HUDEP-2 (cell line): Measurements from ENCODE around the gene RCOR1.
A peak's percentile ranks its signal among the peaks of the same experiment; 100 is the strongest.
"Not testable (repeated sequence)": the region's sequence is repeated elsewhere in the genome, so short reads cannot be mapped to it uniquely, and the experiment has no call there.

Experiments
- DNase-seq, 76 experiments: peaks; one replicate each; lab custom pipeline; 2025; ENCODE audit not compliant: unreplicated experiment in 76 of 76; lab: John Stamatoyannopoulos, UW

The RCOR1 gene

DNA sequence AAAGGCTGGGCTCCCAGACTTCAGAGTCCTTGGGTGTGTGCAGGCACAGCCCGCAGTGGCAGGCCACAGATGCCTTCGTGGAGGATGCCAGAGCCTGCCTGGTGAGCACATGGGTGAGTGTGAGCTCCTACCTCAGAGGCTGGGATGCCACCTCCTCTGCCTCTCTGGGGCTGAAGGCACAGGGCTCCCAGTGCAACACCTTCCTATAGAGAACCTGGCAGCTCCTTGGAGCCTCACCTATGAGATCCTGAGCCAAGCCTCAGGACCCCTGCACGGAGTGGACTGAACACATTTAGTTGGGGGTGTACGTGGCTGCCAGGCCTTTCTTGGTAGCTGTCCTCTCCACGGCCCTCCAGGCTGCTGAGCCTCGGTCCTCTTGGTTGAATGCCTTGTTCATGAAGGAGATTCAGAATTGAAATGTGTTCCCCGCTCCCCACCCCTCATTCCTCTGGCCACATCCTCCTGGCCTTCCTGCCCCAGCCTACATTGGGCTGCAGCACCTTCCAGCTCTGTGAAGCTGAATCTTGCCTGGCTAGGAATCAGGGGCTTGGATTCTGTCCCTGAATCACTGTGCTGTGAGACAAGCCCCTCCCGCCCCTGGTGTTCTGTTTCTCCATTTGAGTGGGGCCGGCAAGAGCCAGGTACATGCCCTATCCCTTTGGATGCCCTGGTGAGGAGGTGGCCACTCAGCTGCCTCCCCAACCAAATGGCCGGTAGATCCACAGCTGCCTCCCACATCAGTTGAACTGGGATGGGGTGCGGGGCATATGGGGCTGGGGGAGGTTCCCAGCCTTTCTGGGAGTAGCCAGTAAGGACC, 146.1 kb downstream of the RCOR1 start:
- DNase-seq, result no peak

DNA sequence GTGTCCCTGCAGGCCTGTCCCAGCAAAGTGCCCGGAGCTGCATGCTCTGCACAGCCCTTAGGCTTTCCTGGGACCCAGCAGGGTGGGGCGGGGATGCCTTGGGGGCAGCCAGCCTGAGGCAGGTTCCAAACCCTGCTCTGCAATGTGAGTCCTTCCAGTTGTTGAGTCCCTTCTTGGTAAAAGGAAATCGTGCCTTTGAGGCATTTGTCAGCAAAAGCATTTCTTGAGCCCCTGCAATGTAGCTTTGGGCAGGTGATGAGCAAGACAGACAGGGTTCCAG, 146.7 kb downstream of the RCOR1 start:
- no peak for DNase-seq

DNA sequence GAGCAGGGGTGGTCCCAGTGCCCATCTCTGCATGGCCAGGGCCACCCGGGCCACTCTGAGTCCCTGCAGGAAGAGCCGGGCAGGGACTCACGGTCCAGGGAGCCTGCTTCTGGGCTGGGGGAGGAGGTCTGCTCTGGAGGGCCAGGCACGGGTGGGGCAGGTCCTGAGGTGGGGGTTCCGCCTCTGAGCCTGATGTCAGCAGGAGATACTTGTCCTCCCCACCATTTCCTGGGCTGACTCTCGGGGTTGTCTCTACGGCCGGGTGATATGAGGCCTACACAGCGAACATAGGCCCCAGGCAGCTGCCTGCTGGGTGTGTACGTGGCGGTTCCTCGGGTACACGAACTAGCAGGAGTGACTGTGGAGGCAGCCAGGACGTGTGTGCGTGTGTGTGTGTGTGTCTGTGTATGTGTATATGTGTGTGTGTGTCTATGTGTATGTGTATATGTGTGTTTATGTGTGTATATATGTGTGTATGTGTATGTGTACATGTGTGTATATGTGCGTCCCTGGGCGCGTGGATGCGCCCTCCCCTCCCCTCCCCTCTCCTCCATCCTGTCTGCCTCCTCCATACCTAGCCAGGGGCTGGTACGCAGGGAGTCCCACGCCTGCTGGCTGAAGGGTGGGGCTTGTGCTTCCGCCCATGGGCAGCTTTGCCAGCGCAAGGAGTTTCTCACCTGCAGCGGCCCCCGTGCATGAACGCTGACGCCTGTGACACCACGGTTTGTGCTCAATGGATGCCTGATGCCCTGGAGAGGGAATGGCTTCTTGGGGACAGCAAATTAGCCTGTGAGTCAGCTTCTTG, 154.4 kb downstream of the RCOR1 start:
- peak in 2 of 76 experiments; percentile 3 to 25 for DNase-seq

DNA sequence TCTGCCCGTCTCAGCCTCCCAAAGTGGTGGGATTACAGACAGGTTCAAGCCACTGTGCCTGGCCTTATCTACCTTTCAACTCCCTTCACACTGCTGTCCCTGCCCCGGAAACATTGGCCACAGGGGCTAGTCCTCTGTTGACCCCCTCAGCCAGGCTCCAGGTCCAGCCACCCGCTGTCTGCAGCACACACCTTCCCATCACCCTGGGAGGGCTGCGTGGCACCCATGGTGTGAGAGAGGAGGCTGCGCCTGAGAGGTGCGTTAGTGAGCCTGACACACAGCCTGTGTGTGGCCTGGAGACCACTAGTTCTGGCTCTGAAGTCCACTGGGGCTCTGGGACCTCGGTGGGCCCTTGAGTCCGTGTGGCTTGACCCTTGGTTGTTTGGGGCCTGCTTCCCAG, 156.4 kb downstream of the RCOR1 start:
- DNase-seq, result no peak

DNA sequence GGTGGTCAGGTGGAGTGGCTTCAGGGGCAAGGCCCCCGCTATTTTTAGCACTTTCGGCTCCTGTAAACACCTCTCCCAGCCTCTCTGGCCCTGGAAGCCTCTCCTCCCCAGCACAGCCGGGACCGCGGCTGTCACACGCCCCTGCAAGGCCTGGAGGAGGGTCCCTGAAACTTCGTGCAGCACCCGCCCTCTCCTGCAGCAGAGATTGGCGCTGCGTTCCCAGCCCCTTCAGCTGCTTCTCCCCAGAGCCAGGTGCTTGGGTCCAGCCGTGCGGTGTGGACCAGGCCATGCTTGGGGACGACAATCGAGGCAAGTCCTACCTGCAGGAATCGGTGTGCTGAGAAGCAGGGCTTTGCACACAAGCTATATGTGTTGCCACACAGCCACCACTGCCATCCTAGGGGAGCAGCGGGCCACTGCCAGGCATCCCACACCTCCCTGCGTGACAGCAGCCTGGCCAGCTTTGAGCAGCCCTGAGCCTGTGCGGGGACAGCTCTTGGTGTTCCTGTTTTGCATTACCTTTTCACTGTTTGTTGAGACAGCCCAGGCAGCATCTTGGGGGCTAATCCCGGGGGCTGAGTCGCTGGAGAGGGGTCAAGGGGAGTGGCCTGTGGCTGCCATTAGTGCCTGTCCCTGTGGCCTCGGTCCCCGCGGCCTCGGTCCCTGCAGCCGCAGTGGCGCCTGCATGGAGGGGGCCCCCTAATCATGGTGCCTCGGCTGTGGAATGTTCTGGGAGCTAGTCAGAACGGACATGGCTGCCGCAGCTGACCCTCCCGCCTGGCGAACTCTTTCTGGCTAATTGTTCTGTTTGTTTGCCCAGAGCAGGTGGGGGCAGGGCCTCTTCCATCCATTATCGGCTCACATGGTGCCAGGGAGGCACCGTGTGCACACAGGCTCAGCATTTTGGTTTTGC, 157.2 kb downstream of the RCOR1 start:
- no peak for DNase-seq

DNA sequence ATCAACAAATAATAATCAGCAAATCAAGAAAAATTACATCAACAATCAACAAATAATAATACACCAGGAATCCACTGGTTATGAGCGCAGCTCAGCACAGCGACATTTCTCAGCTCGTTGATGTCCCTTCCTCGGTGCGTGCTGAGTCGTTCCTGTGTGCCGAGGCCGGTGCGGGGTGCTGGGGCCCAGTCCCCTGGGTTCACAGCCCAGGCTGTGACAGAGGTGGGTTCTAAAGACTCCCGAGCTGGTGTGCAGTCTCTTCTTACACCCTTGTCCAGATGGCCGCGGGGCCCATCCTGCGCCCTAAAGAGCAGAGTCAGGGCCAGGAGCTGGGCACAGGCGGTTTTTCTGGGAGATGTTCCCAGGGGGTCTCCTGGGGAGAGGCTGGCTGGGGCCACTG, 157.9 kb downstream of the RCOR1 start:
- no peak for DNase-seq

DNA sequence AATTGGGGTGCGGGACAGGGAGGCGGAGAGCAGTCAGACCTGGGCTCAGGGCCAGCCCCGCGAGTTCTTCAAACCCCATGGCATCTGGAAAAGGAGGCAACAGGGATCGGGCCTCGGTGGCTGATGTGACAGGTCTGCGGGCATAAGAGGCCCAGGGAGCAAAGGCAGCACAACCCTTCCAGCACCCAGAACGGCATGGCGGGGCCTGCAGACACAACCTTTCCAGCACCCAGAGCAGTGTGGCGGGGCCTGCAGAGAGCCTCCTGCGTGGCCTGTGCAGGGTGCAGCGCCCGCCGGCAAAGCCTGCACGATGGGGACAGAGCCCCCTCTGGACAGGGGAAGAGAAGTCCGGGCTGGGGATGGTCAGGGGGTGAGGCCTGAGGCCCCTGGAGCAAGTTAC, 158.6 kb downstream of the RCOR1 start:
- DNase-seq, result no peak

DNA sequence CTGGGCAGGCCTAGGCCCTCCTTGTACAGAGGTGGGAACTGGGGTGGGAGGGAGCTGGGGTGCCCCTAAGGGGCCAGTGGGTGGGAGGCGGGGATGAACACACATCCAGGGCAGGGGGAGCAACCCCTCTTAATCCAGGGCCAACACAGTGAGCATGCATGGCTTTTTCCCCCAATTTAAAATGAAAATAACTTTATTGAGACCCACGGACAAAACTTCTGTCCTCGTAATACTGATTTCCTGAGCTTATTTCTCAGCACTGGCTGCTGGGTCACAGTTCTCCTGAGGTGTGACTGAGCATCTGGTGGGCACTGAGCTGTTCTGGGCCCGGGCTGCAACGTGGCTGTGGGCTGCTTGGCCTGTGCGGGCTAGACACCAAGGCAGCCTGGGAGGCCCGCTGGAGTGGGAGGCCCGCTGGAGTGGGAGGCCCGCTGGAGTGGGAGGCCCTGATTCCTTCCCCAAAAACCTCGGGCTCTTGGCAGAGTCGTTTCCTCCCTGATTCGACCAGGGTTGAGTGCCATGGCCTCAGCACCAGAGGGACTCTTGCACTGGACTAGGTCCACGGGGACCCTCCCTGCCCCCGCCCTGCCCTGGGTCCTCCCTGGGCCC, 159.9 kb downstream of the RCOR1 start:
- no peak for DNase-seq

DNA sequence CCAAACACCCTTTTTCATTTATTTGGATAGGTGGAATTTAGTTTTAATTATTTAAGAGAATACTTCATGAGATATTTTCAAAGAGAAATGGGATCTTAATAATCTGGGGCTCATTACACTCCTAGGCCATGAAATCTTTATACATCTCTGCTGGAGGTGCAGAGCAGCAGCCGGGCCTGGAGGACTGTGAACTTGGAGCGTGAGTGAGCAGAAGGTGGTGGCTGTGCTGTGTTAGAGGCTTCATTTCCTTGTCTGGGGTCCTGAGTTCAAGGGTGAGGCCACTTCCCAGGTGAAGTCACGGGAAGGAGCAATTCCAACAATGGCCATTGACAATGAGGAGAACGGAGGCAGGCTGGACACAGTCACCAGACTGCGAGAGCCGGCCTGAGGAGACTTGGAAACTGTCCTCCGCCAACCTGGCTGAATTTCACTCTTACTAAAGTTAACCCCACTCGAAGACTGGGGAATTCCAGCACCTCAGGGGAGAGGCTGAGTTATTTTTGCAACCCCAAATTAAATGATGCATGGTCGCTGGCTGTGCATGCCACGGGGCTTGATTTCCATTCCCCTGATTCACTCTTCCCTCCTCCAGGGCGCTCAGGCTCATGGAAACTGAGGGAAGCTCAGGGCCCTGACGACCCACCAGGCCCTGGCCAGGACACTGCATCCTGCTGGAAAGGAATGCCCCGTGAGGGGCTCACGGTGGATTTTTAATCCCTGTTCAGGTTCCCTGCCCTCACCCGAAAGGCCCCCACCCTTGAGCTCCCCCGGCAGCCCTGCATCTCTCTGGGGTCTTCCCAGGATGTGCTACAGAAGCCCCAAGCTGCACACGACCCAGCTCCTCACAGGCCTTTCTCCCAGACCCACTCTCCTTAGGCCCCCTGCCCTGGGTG, 162.2 kb downstream of the RCOR1 start:
- DNase-seq, result no peak

DNA sequence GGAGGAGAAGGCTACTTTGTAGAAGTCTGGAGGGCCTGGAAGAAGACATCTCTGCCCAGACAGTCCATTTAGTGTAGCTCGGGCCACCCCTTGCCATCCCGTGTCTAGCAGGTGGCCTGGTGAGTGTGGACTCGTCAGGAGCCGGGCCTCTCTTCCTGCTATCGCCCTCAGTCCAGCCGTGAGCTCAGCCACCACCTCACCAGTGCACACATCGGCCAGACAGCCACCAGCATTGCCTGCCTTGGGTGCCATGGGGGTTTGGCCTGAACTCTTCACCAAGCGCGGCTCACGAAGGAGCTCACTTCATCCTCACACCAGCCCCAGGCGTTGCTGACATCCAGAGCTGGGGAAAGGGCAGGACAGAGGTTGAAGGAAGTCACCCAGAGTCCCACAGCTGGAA, 165.2 kb downstream of the RCOR1 start:
- no peak for DNase-seq

DNA sequence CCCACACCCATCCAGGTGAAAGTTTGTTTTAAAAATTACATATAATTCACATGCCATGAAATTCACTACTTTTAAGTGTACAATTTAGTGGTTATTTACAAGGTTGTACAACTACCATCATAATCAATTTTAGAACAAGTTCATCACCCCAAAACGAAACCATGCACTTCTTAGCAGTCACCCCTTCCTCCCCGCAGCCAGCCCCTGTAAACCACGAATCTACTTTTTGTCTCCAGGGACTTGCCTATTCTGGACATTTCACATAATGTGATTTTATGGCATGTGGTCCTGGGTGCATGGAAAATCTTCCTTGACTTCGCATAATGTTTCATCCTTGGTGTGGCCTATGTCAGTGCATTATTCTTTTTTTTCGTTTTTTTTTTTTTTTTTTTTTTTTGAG, 165.6 kb downstream of the RCOR1 start:
- no peak for DNase-seq

DNA sequence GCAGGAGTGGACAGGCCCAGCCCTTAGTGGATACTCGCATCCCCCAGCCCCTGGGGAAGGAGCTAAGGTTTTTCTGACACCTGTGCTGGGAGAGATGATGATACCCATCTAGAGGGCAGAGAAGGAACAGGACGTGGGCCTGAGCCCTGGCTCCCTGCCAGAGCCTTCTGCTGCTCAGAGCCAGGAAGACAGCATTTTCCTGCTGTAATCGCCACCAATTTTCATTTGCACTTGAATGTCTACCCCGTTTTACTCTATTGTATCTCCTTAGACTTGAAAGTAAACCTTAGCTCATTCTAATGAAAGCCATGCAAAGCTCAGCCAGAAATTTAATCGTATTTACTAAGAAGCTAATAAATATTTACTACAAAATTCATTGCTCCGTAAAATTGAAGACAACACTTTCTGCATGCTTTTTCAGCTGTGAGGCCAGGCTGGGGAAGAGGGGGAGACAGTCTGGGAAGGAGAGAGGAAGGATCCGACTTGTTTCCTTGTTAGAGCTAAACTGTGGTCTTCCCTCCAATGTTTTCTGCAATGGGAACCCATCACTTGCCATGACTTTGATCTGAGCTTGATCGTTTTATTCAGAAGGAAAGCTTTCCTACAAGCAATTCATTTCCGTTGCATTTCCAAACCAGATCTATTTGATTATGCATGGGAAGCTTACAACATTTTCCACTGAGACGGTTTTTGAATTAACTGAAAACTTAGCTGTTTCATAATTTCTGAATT, 167.2 kb downstream of the RCOR1 start:
- DNase-seq, result no peak

DNA sequence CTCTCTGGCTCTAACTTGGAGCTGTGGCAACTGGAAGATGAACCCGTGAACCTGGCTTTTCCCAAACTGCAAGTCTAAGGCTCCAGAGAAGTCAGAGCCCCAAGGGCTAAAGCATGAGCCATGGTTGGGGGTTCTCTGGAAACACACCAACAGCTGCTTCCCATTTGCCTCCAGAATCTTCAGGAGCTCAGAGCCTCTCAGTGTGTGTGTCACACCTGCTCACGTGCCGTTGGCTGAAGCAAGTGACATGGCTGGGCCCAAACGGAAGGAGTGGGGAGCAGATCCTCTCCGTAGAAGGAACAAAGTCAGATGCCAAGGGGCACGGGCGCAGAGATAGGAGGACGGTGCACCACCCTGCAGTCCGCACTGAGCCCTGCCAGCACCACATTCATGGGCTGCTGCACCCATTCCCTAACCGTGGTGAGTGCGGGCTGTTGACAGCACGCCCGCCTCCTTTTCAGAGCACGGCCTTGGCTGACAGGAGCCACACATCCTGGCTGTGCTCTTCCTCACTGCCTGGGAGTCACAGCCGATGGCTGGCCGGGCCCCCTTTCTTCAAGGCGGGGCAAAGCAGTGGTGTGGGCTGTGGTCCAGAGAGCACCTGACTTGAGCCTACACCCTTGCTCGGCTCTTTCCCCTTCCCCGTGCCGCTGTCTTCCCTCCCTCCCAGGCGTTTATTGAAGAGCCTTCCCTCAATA, 168.2 kb downstream of the RCOR1 start:
- DNase-seq, result no peak

DNA sequence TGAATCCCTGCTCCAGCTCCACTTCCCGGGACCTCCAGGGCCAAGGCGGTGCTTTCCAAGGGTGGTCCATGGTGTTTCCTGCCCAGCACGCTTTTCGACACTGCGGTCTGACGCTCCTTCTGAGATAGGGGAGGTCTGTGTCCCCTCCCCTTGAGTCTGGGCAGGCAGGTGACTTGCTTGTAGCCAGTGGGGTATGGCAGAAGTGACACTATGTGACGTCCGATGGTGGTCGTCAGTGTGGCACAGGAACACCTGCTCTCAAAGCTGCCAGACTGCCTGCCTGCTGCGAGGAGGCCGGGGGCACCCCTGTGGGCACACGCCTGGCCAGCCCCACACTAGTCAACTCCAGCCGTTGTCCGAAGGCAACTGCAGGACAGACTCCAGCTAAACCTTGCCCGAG, 168.8 kb downstream of the RCOR1 start:
- no peak for DNase-seq

DNA sequence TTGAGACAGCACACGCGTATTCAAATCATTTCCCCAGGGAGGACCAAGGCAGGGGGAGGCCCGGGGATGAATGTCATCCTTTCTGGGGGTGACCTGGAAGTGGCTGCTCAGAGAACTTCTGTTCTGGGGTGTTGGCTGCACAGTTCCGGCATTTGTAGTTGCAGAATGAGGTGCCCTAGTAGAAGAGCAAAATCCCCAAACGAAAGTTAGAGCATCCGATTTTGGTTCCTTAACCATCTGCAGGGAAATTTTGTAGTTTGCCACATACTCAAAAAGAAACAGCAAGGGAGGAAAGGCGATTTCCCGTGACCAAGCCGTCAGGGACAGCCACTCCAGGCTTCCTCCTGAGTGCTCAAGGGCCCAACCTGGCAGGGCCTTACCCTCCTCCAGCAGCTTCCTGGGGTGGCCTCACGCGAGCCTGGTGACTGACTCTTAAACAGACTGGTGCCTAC, 171.8 kb downstream of the RCOR1 start:
- DNase-seq, result no peak

DNA sequence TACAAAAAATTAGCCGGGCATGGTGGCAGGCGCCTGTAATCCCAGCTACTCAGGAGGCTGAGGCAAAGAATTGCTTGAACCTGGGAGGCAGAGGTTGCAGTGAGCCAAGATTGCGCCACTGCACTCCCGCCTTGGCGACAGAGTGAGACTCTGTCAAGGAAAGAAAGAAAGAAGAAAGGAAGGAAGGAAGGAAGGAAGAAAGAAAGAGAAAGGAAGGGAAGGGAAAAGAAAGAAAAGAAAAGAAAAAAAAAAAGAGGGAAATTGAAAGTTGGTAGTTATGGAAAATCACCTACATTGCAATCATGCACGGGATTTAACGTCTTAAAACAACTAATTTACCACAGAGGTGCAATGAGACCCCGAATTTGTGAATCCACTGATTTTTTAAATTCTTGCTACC, 173.3 kb downstream of the RCOR1 start:
- not testable (repeated sequence) for DNase-seq

DNA sequence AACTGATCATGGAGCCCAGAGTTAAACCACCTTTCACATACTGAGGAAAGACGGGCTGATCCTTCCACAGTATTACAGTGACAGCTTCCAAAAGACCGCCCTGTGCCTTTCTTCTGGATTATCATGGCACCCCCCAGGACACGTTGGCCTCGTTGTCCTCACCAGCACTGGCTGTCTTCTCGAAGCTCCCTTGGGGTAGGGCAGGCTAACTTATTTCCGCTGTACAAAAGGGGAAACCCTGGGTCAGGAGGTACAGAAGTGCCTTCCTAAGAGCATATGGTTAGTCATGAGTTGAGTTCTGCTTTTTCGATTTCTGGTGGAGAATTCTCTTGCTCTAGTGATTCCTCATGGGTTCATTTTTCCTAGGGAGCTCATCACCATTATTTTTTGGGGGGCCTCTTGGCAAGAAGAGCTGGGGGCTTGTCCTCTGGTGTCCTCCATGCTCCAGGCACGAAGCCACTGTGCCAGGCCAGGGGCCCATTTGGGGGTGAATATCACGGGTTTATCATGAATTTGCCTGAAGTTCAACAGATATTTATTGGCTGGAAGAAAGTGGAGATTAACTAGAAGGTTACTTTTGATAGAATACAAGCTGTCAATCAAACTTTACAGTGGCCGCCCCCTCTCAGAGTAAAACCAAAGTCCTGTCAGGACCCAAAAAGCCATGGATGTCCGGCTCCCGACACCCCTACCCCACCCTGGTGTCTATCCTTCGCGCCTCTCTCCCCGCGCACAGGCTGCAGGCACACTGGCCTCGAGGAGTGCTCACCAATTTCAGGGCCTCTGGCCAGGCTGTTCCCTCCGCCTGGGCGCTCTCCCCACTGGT, 176.0 kb downstream of the RCOR1 start:
- DNase-seq, result no peak

DNA sequence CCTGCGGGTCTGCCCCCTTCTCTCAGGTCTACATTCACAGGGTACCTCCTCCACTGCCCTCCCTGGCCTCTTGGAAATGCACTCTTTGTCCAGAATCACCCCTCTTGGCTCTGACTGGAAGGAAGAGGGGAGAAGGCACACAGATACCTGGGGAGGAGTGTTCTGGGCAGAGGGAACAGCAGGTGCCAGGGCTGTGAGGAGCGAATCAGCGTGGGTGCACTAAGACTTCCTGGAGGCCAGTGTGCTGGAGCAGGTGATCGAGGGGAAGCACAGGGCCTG, 176.5 kb downstream of the RCOR1 start:
- no peak for DNase-seq
